Hepatocyte (in vitro differentiated cells): ENCODE data around the gene CNIH2.

ENCODE experiments used
- EZH2phosphoT487 ChIP-seq: fragments of 200-600 bp; sonication (generic); IDR thresholded peaks from one replicate; pipeline ENCODE4 v1.6.1; 2018; ENCODE audit warnings: antibody characterized with exemption, mild to moderate bottlenecking, low read depth, moderate library complexity; ENCODE audit not compliant: unreplicated experiment, severe bottlenecking
- TF ChIP-seq, protein P1 (sequence below): fragments of 200-600 bp; sonication (generic); IDR thresholded peaks from 2 replicates; pipeline ENCODE4 v1.5.1; 2016; ENCODE audit warnings: antibody characterized with exemption, mild to moderate bottlenecking; ENCODE audit not compliant: poor library complexity

- TF ChIP-seq EZH2phosphoT487, result no peak
- TF ChIP-seq, protein P1, sequence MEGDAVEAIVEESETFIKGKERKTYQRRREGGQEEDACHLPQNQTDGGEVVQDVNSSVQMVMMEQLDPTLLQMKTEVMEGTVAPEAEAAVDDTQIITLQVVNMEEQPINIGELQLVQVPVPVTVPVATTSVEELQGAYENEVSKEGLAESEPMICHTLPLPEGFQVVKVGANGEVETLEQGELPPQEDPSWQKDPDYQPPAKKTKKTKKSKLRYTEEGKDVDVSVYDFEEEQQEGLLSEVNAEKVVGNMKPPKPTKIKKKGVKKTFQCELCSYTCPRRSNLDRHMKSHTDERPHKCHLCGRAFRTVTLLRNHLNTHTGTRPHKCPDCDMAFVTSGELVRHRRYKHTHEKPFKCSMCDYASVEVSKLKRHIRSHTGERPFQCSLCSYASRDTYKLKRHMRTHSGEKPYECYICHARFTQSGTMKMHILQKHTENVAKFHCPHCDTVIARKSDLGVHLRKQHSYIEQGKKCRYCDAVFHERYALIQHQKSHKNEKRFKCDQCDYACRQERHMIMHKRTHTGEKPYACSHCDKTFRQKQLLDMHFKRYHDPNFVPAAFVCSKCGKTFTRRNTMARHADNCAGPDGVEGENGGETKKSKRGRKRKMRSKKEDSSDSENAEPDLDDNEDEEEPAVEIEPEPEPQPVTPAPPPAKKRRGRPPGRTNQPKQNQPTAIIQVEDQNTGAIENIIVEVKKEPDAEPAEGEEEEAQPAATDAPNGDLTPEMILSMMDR, result no peak
Observed at GRCh38 chr11:66317723-66318599, 40.0 kb downstream of the CNIH2 start.
